ENCODE measurements around the gene PDZD4. TPM values are rescaled to one million over a fixed set of nuclear protein-coding genes. Genes with fewer than 3 reads are reported as not detected.

PDZD4 gene
- total RNA-seq, 3 donors from 2014 or later, result 1.5 to 24.2 (median 2.8) TPM

DNA sequence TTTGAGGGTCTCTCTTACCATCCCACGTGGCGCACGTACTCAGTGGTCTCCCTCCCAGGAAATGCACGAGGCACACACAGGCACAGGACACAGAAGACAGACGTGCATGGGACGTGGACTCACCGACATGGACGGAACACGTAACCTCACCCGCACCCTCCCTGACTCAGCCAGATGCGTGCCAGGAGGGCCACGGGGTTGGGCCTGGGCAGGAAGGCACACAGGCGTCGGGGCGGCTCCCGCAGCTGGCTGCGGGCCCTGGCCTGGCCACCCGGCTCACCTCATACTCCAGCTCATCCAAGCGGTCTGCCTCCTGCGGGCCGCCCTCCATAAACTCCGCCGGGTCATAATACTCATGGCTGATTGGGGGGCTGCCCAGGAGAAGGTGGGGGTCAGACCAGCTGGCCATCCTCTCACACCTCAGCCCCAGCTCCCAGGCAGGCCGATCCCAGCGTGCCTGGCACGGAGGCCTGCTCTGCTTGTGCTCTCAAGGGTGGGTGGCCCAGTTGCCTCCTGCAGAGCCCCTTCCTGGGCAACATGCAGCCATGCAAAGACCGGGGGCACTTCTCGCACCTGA is 23.3 kb downstream of the PDZD4 start:
- no peak overlapping the region for H3K4me3 ChIP-seq
- intact Hi-C loops (cut with DNase I, micrococcal nuclease), result no loop called here

DNA sequence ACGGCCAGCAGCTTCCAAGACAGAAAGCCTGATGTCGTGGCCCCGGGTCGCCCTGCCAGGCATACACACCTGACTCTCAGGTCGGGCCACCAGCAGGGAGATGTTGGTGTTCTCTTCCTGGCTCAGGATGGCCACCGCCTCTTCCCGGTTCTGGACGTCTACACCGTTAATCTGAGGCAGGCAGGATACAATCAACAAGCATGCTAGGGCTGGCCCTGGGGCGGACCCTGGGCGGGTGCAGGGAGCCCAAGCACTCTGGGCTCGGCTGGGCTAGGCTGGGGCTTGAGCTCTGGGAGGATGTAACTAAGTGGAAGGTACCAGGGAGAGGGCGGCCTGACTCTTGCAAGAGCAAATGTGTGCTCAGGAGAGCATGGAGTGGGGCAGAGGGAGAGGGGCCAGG is 24.9 kb downstream of the PDZD4 start:
- Histone ChIP-seq H3K9me3 (no peaks in the 10 kb centered on the region), H3K4me3 (no peak overlapping the region), H3K36me3 (ENCODE audit: low read depth) (no peaks in the 10 kb centered on the region), H3K4me1 (ENCODE audit: low read depth) (no peaks in the 10 kb centered on the region)
- TF ChIP-seq, protein P1, sequence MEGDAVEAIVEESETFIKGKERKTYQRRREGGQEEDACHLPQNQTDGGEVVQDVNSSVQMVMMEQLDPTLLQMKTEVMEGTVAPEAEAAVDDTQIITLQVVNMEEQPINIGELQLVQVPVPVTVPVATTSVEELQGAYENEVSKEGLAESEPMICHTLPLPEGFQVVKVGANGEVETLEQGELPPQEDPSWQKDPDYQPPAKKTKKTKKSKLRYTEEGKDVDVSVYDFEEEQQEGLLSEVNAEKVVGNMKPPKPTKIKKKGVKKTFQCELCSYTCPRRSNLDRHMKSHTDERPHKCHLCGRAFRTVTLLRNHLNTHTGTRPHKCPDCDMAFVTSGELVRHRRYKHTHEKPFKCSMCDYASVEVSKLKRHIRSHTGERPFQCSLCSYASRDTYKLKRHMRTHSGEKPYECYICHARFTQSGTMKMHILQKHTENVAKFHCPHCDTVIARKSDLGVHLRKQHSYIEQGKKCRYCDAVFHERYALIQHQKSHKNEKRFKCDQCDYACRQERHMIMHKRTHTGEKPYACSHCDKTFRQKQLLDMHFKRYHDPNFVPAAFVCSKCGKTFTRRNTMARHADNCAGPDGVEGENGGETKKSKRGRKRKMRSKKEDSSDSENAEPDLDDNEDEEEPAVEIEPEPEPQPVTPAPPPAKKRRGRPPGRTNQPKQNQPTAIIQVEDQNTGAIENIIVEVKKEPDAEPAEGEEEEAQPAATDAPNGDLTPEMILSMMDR (IDR thresholded peaks at IDR 0.05), result no peak
- intact Hi-C loops (cut with DNase I, micrococcal nuclease), result no loop called here
- ATAC-seq, result no peak
- peak in 1 of 3 donors; percentile 9 for DNase-seq

More for the DNA sequence above, 23.3 kb downstream of the PDZD4 start:
- Histone ChIP-seq H3K36me3 (ENCODE audit: low read depth) (no peaks in the 10 kb centered on the region), H3K4me1 (ENCODE audit: low read depth) (no peaks in the 10 kb centered on the region), H3K9me3 (no peaks in the 10 kb centered on the region)
- no peak for ATAC-seq
- DNase-seq, result peak in 1 of 3 donors; percentile 5
- TF ChIP-seq, protein P1 (IDR thresholded peaks at IDR 0.05), result no peak

GRCh38 chrX:153804621-153805020 is 25.7 kb downstream of the PDZD4 start:
- H3K36me3 ChIP-seq (ENCODE audit: low read depth), result no peaks in the 10 kb centered on the region
- intact Hi-C loops (cut with DNase I, micrococcal nuclease), result no loop called here
- no peaks in the 10 kb centered on the region for H3K9me3 ChIP-seq
- TF ChIP-seq, protein P1 (IDR thresholded peaks at IDR 0.05), result no peak
- ATAC-seq (no peak), DNase-seq (peak in 1 of 3 donors; percentile 8)
- H3K4me3 ChIP-seq, result no peak overlapping the region
- H3K4me1 ChIP-seq (ENCODE audit: low read depth), result no peaks in the 10 kb centered on the region

DNA sequence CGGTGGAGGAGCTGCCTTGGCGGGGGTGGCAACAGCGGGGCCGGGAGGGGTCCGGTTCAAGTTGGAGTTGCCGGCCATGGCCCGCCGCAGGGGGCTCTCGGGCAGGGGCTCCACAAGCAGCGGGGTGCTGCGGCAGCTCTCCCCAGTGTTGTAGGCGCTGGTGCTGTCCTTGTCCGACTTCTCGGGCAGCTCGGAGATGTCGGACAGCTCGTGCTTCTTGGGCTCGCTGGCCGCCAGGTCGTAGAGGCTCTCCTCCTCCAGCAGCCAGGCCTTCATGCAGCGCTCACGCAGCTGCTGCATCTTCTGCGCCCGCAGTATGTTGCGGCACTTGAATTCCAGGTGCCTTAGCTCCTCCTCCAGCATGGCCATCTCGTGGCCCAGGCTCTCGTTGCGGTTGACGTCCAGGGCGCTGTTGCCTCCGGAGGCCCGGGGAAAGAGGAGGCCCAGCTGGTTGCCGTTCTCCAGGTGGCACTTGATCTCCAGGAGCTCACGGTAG is 26.2 kb downstream of the PDZD4 start:
- no peak overlapping the region for H3K4me3 ChIP-seq
- intact Hi-C loops (cut with DNase I, micrococcal nuclease), result no loop called here
- no peaks in the 10 kb centered on the region for H3K36me3 ChIP-seq (ENCODE audit: low read depth)
- no peaks in the 10 kb centered on the region for H3K9me3 ChIP-seq
- TF ChIP-seq, protein P1 (IDR thresholded peaks at IDR 0.05), result no peak
- DNase-seq (peak in 1 of 3 donors; percentile 9), ATAC-seq (no peak)
- no peaks in the 10 kb centered on the region for H3K4me1 ChIP-seq (ENCODE audit: low read depth)

DNA sequence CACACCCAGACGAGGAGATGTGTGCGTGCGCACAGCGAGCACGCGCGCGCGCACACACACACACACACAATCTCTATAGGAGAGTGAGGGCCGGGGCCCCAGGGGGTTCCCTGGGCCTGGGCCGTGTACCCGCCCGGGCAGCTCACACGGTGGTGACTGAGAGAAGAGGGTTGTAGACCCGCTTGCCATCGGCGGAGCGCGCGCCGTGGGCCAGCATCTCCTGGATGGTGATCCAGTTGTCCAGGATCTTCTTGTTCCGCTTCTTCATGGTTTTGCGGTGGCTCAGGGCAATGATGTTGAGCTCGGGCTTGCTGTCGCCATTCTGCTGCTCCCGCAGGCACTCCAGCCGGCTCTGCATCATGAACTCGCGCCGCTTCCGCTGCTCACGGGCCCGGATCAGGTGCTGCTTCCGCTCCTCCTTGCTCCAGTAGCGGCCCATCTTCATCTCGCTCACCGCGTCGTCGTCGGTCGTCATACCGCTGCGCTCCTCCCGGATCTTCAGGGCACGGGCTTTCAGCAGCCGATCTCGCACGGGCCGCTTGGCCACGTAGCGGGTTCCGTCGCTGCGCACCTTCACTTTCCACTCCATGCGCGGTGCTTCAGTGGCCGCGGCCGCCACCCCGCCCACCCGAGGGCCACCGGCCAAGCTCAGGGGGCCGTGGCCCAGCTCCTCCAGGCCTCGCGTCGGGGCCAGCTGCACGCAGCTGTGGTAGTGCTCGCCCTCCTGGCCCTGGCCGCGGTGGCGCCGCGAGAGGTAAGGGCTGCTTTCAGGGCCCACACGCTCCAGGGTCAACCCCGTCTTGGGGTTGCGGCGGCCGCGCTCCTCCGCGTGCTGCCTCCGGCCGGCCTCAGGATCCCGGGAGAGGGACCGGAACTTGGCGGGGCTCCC is 26.9 kb downstream of the PDZD4 start:
- H3K9me3 ChIP-seq, result no peaks in the 10 kb centered on the region
- H3K4me3 ChIP-seq, result no peak overlapping the region
- intact Hi-C loops (cut with DNase I, micrococcal nuclease), result no loop called here
- no peaks in the 10 kb centered on the region for H3K36me3 ChIP-seq (ENCODE audit: low read depth)
- TF ChIP-seq, protein P1 (IDR thresholded peaks at IDR 0.05), result no peak
- H3K4me1 ChIP-seq (ENCODE audit: low read depth), result no peaks in the 10 kb centered on the region
- ATAC-seq (no peak), DNase-seq (peak in 1 of 3 donors; percentile 1)

Measured in mucosa of descending colon (tissue), 3 donors.